Keratinocyte (primary cell): ENCODE data around the gene LHFPL2. TPM values are rescaled to one million over a fixed set of nuclear protein-coding genes. Genes with fewer than 3 reads are reported as not detected.
A peak's percentile ranks its signal among the peaks of the same experiment; 100 is the strongest.

Source experiments
- DNase-seq: peaks from one replicate; pipeline ENCODE4 v3.0.0-alpha.2; 2011; ENCODE audit warnings: low read depth, missing footprints, low spot score
- FAIRE-seq: peaks from 2 replicates; lab custom pipeline; 2011; peaks lifted over from hg19 to GRCh38; lab: Jason Lieb, UNC
- H2AFZ ChIP-seq: 2 replicates; pipeline ENCODE4 v1.6.0; 2012; ENCODE audit warnings: low read length, control low read depth, inconsistent platforms; ENCODE audit not compliant: control insufficient read depth
- H3K27ac ChIP-seq: 2 replicates; pipeline ENCODE4 v1.5.1; 2011; ENCODE audit warnings: low read length; ENCODE audit not compliant: control insufficient read depth, insufficient read depth
- H3K27me3 ChIP-seq: 3 replicates; pipeline ENCODE4 v1.6.0; 2011; ENCODE audit warnings: low read length; ENCODE audit not compliant: control insufficient read depth, insufficient read depth; ENCODE audit errors: extremely low read depth
- H3K36me3 ChIP-seq, 2 experiments: 2 replicates in 1 of 2; 3 replicates in 1 of 2; pipeline ENCODE4 v1.5.1; 2011; ENCODE audit warnings: low read length in 2 of 2, mild to moderate bottlenecking in 1 of 2; ENCODE audit not compliant: control insufficient read depth in 2 of 2, insufficient read depth in 2 of 2; ENCODE audit errors: extremely low read depth in 1 of 2
- H3K4me1 ChIP-seq: 3 replicates; pipeline ENCODE4 v1.5.1; 2011; ENCODE audit warnings: low read length; ENCODE audit not compliant: control insufficient read depth, insufficient read depth; ENCODE audit errors: extremely low read depth
- H3K4me2 ChIP-seq: 3 replicates; pipeline ENCODE4 v1.6.0; 2011; ENCODE audit warnings: low read depth, low read length; ENCODE audit not compliant: control insufficient read depth, insufficient read depth; ENCODE audit errors: extremely low read depth
- H3K4me3 ChIP-seq, 3 experiments: fragments of 200-600 bp in 1 of 3; sonication (generic) in 1 of 3; 2 replicates in 2 of 3; 3 replicates in 1 of 3; pipeline ENCODE4 v1.5.1; 2011 to 2016; ENCODE audit warnings: low read length in 3 of 3, mild to moderate bottlenecking in 3 of 3, control low read depth in 2 of 3, inconsistent platforms in 1 of 3, low read depth in 1 of 3, mixed read lengths in 1 of 3, mixed run types in 1 of 3, moderate library complexity in 1 of 3; ENCODE audit not compliant: control insufficient read depth in 2 of 3, insufficient read depth in 2 of 3; ENCODE audit errors: extremely low read depth in 1 of 3
- H3K79me2 ChIP-seq: 2 replicates; pipeline ENCODE4 v1.6.0; 2012; ENCODE audit warnings: low read length; ENCODE audit not compliant: control insufficient read depth, insufficient read depth
- H3K9ac ChIP-seq: 3 replicates; pipeline ENCODE4 v1.6.0; 2011; ENCODE audit warnings: low read length; ENCODE audit not compliant: control insufficient read depth, insufficient read depth; ENCODE audit errors: extremely low read depth
- H3K9me1 ChIP-seq: 3 replicates; pipeline ENCODE4 v1.6.0; 2011; ENCODE audit warnings: low read length; ENCODE audit not compliant: control insufficient read depth, insufficient read depth; ENCODE audit errors: extremely low read depth
- H3K9me3 ChIP-seq: 2 replicates; pipeline ENCODE4 v1.5.1; 2012; ENCODE audit warnings: low read depth, low read length; ENCODE audit not compliant: control insufficient read depth
- H4K20me1 ChIP-seq: 3 replicates; pipeline ENCODE4 v1.6.0; 2011; ENCODE audit warnings: low read length; ENCODE audit not compliant: control insufficient read depth, insufficient read depth; ENCODE audit errors: extremely low read depth
- CTCF ChIP-seq, 3 experiments: IDR thresholded peaks in 1 of 3; conservative IDR thresholded peaks in 1 of 3; optimal IDR thresholded peaks in 1 of 3; 2 replicates in 2 of 3; 3 replicates in 1 of 3; pipeline versions ENCODE3 to v1.5.1; 2011; ENCODE audit warnings: low read length in 3 of 3, mild to moderate bottlenecking in 3 of 3, moderate library complexity in 2 of 3, control low read depth in 1 of 3, inconsistent platforms in 1 of 3; ENCODE audit not compliant: insufficient read depth in 2 of 3; ENCODE audit errors: extremely low read depth in 1 of 3
- EZH2 ChIP-seq: IDR thresholded peaks from one replicate; pipeline ENCODE4 v1.6.1; 2012; ENCODE audit warnings: inconsistent platforms, mild to moderate bottlenecking, low read length, moderate library complexity
- dilution Hi-C: fragments of 300-500 bp; cut with MboI; formaldehyde crosslinking; loops from one replicate; pipeline ENCODE4 v1.7.0; 2020; ENCODE audit warnings: low sequenced_read_pairs; ENCODE audit not compliant: extremely low pct_ligation_motif_present
- polyA plus RNA-seq, 5 experiments: library from polyadenylated mRNA; depleted of rRNA in 3 of 5; stranded (reverse) in 3 of 5; stranded (forward) in 1 of 5; unstranded in 1 of 5; fragments of >200 nt; gene quantifications; 1 replicate in 1 of 5; 2 replicates in 3 of 5; 3 replicates in 1 of 5; pipeline versions ENCODE4 v1.2.1 to v1.2.3, GENCODE V29; 2011 to 2012; ENCODE audit warnings: missing spikeins in 2 of 5, low read depth in 1 of 5, low replicate concordance in 1 of 5

LHFPL2 gene
- polyA plus RNA-seq, 1 donor (not counting 4 experiments of a cell fraction or from before 2014, with no cell fraction given): 11.4 TPM

- no peaks in the 10 kb centered on the region for H3K9me3 ChIP-seq
- H3K4me2 ChIP-seq: no peak overlapping the region
- dilution Hi-C loops: no loop called here
- H3K79me2 ChIP-seq: peaks cover 2% of the 10 kb centered on the region
- H3K27me3 ChIP-seq: no peaks in the 10 kb centered on the region
- no peak overlapping the region for H3K9ac ChIP-seq
- H4K20me1 ChIP-seq: no peaks in the 10 kb centered on the region
- H3K4me1 ChIP-seq: peaks cover 6% of the 10 kb centered on the region
- H2AFZ ChIP-seq: no peak overlapping the region
- peaks cover 18 to 19% of the 10 kb centered on the region in 2 experiments for H3K36me3 ChIP-seq
- TF ChIP-seq CTCF (optimal IDR thresholded peaks at IDR 0.05 in 1 of 3, IDR thresholded peaks at IDR 0.05 in 1 of 3, conservative IDR thresholded peaks at IDR 0.05 in 1 of 3; ENCODE audit: extremely low read depth in 1 of 3, insufficient read depth in 2 of 3, low read length in 3 of 3) (peak in 1 of 3 experiments; percentile 7), EZH2 (no peak)
- H3K4me3 ChIP-seq: no peak overlapping the region
- FAIRE-seq (no peak), DNase-seq (no peak)
- H3K9me1 ChIP-seq: no peaks in the 10 kb centered on the region
- H3K27ac ChIP-seq: no peak overlapping the region
These were observed 156.3 kb downstream of the LHFPL2 start for GRCh38 chr5:78492224-78492623.

- Histone ChIP-seq H3K9ac (no peak overlapping the region), H2AFZ (no peak overlapping the region), H4K20me1 (no peaks in the 10 kb centered on the region), H3K4me2 (no peak overlapping the region), H3K79me2 (peaks cover 2% of the 10 kb centered on the region), H3K27me3 (no peaks in the 10 kb centered on the region), H3K4me1 (no peaks in the 10 kb centered on the region), H3K9me1 (no peaks in the 10 kb centered on the region), H3K4me3 (no peak overlapping the region), H3K27ac (no peak overlapping the region), H3K9me3 (no peaks in the 10 kb centered on the region), H3K36me3 (peaks cover 19 to 23% of the 10 kb centered on the region in 2 experiments)
- dilution Hi-C loops: no loop called here
- no peak for DNase-seq
- no peak for TF ChIP-seq EZH2
- no peak for TF ChIP-seq CTCF (optimal IDR thresholded peaks at IDR 0.05 in 1 of 3, IDR thresholded peaks at IDR 0.05 in 1 of 3, conservative IDR thresholded peaks at IDR 0.05 in 1 of 3; ENCODE audit: extremely low read depth in 1 of 3, insufficient read depth in 2 of 3, low read length in 3 of 3)
- FAIRE-seq: no peak
These were observed 157.7 kb downstream of the LHFPL2 start for GRCh38 chr5:78490709-78491485.
